ENCODE results near the gene UBR3. TPM values are rescaled to one million over a fixed set of nuclear protein-coding genes. Genes with fewer than 3 reads are reported as not detected.

UBR3 gene
- total RNA-seq, 1 experiment from 2014 or later, result 21.9 TPM

GRCh38 chr2:169925968-169926367 is 98.7 kb downstream of the UBR3 start:
- H4K20me1 ChIP-seq (ENCODE audit: control insufficient read depth, insufficient read depth, insufficient read length), result no peaks in the 10 kb centered on the region
- H3K4me2 ChIP-seq (ENCODE audit: insufficient read depth, insufficient read length, low read length), result no peak overlapping the region
- no peak overlapping the region for H3K27ac ChIP-seq (ENCODE audit: insufficient read length, low read depth, low read length)
- H3T11ph ChIP-seq (ENCODE audit: low read length), result no peak overlapping the region
- H3K4ac ChIP-seq (ENCODE audit: low read depth, low read length), result no peak overlapping the region
- H3K23ac ChIP-seq (ENCODE audit: insufficient read length, low read depth, low read length), result no peak overlapping the region
- no peaks in the 10 kb centered on the region for H3K79me2 ChIP-seq (ENCODE audit: insufficient read depth, low read length)
- no peaks in the 10 kb centered on the region for H3K27me3 ChIP-seq (ENCODE audit: insufficient read depth, low read length)
- H3K56ac ChIP-seq (ENCODE audit: insufficient read length, low read depth, low read length), result no peak overlapping the region
- no peak overlapping the region for H2AK5ac ChIP-seq (ENCODE audit: insufficient read length, low read length)
- Mint-ChIP-seq H3K36me3 (ENCODE audit: insufficient read depth in 1 of 3, low read depth in 3 of 3) (peaks cover 0 to 24% (median 8%) of the 10 kb centered on the region in 3 experiments; a peak in 4 of 7 replicates), H3K4me3 (no peak overlapping the region), H3K4me1 (no peaks in the 10 kb centered on the region), H3K27ac (no peak overlapping the region; a peak in 1 of 7 replicates), H3K27me3 (ENCODE audit: low read depth) (no peaks in the 10 kb centered on the region), H3K9me3 (no peaks in the 10 kb centered on the region)
- H3K4me1 ChIP-seq (ENCODE audit: insufficient read depth, low read length), result no peaks in the 10 kb centered on the region
- no peaks in the 10 kb centered on the region for H3K9me3 ChIP-seq (ENCODE audit: control insufficient read depth, low read depth, low read length)
- no peaks in the 10 kb centered on the region for H3K79me1 ChIP-seq (ENCODE audit: insufficient read depth, low read depth, low read length, poor library complexity, severe bottlenecking)
- H3K18ac ChIP-seq (ENCODE audit: insufficient read length, low read depth, low read length), result no peak overlapping the region
- no peaks in the 10 kb centered on the region for H3K23me2 ChIP-seq (ENCODE audit: insufficient read length, low read depth, low read length, poor library complexity, severe bottlenecking)
- WGBS (ENCODE audit: extremely low coverage, insufficient read length, low lambda C conversion rate), result no CpG with 5 or more reads among the region's 2 CpGs
- no peak for DNase-seq
- H3K14ac ChIP-seq (ENCODE audit: insufficient read depth, low read length), result no peak overlapping the region
- no peak overlapping the region for H2BK120ac ChIP-seq (ENCODE audit: low read depth, low read length, poor library complexity, severe bottlenecking)
- no peak overlapping the region for H2BK15ac ChIP-seq (ENCODE audit: low read depth, low read length)
- H2BK12ac ChIP-seq (ENCODE audit: insufficient read length, low read depth, low read length), result no peak overlapping the region
- no peak overlapping the region for H4K5ac ChIP-seq (ENCODE audit: insufficient read length, low read depth, low read length)
- no peak overlapping the region for H2AFZ ChIP-seq (ENCODE audit: low read length)
- no peak overlapping the region for H4K91ac ChIP-seq (ENCODE audit: insufficient read length, low read depth, low read length)
- H2BK20ac ChIP-seq (ENCODE audit: low read depth, low read length, poor library complexity, severe bottlenecking), result no peak overlapping the region
- no peak overlapping the region for H4K8ac ChIP-seq (replicated peaks; ENCODE audit: insufficient read length, low read depth, low read length)
- TF ChIP-seq CTCF (conservative IDR thresholded peaks at IDR 0.05), result no peak
- H2BK5ac ChIP-seq (ENCODE audit: insufficient read length, low read length), result no peak overlapping the region
- H3K9ac ChIP-seq (ENCODE audit: extremely low read depth, insufficient read length, low read length), result no peak overlapping the region

All from H9 (cell line).